Left renal cortex interstitium (tissue), 4 donors: Measurements from ENCODE around the gene GNG10. TPM values are rescaled to one million over a fixed set of nuclear protein-coding genes. Genes with fewer than 3 reads are reported as not detected.
"Not testable (repeated sequence)": the region's sequence is repeated elsewhere in the genome, so short reads cannot be mapped to it uniquely, and the experiment has no call there.

Source experiments
- DNase-seq, 4 donors: peaks; one replicate each; pipeline ENCODE4 v3.0.0-alpha.2; 2013; ENCODE audit warnings: low read depth in 4 of 4, low spot score in 2 of 4, missing footprints in 1 of 4
- polyA plus RNA-seq, 4 donors: library from polyadenylated mRNA; unstranded; fragments of 120-200 nt; gene quantifications; one replicate each; pipeline ENCODE4 v1.2.1, GENCODE V29; 2013; ENCODE audit not compliant: insufficient read length in 4 of 4

GNG10 gene
- polyA plus RNA-seq, 4 donors, result 42.2 to 69.8 (median 62.0) TPM

- DNase-seq, result no peak
Observed at GRCh38 chr9:111648066-111648465, 13.3 kb upstream of the GNG10 start.

GRCh38 chr9:111649016-111649415, 12.4 kb upstream of the GNG10 start:
- no peak for DNase-seq

GRCh38 chr9:111657051-111657450, 4.4 kb upstream of the GNG10 start:
- no peak for DNase-seq

- no peak for DNase-seq
Observed at GRCh38 chr9:111658943-111659342, 2.5 kb upstream of the GNG10 start.

GRCh38 chr9:111659691-111660090, 1.7 kb upstream of the GNG10 start:
- no peak for DNase-seq

- DNase-seq, result peak in 2 of 4 donors; percentile 24 to 28
Observed at GRCh38 chr9:111661802-111662521, 557 bp downstream of the GNG10 start.

- DNase-seq, result no peak
Observed at GRCh38 chr9:111662576-111663300, 1.3 kb downstream of the GNG10 start.

- no peak for DNase-seq
Observed at GRCh38 chr9:111663301-111663823, 2.0 kb downstream of the GNG10 start.

- no peak for DNase-seq
Observed at GRCh38 chr9:111668026-111668573, 6.7 kb downstream of the GNG10 start.

GRCh38 chr9:111668601-111669000, 7.2 kb downstream of the GNG10 start:
- not testable (repeated sequence) for DNase-seq

GRCh38 chr9:111674319-111674718, 12.9 kb downstream of the GNG10 start:
- no peak for DNase-seq

- no peak for DNase-seq
Observed at GRCh38 chr9:111676116-111676515, 14.7 kb downstream of the GNG10 start.

GRCh38 chr9:111678293-111678692, 16.9 kb downstream of the GNG10 start:
- no peak for DNase-seq

GRCh38 chr9:111679199-111679598, 17.8 kb downstream of the GNG10 start:
- DNase-seq, result no peak

GRCh38 chr9:111683392-111683791, 22.0 kb downstream of the GNG10 start:
- DNase-seq, result no peak

GRCh38 chr9:111691672-111692329, 30.4 kb downstream of the GNG10 start:
- peak in 2 of 4 donors; percentile 23 to 29 for DNase-seq

GRCh38 chr9:111696796-111697195, 35.4 kb downstream of the GNG10 start:
- DNase-seq, result no peak

GRCh38 chr9:111700776-111701175, 39.4 kb downstream of the GNG10 start:
- DNase-seq, result no peak

- DNase-seq, result no peak
Observed at GRCh38 chr9:111704503-111704902, 43.1 kb downstream of the GNG10 start.

- no peak for DNase-seq
Observed at GRCh38 chr9:111711548-111711947, 50.1 kb downstream of the GNG10 start.

GRCh38 chr9:111712369-111712768, 51.0 kb downstream of the GNG10 start:
- DNase-seq, result no peak
